ENCODE measurements around the gene TUBGCP6. TPM values are rescaled to one million over a fixed set of nuclear protein-coding genes. Genes with fewer than 3 reads are reported as not detected.

TUBGCP6 gene
- total and polyA plus RNA-seq, 2 experiments from 2014 or later, result 18.6 to 47.1 TPM

GRCh38 chr22:50264104-50264745 is 19.4 kb upstream of the TUBGCP6 start (continued):
- TF ChIP-seq ZNF462 (CRISPR knock-in tag; IDR thresholded peaks at IDR 0.05) (no peak), STAT1 (IDR thresholded peaks at IDR 0.05; ENCODE audit: unreplicated experiment) (no peak), NANOG (IDR thresholded peaks at IDR 0.05; ENCODE audit: borderline replicate concordance) (no peak), ZNF114 (CRISPR knock-in tag; IDR thresholded peaks at IDR 0.05) (no peak), EZH2 (IDR thresholded peaks at IDR 0.05; ENCODE audit: low read depth, unreplicated experiment) (no peak), CTCF (conservative IDR thresholded peaks at IDR 0.05; ENCODE audit: low read depth in 2 of 2) (no peak), CREB1 (CRISPR knock-in tag; IDR thresholded peaks at IDR 0.05; ENCODE audit: low read depth) (no peak), ZNF331 (CRISPR knock-in tag; IDR thresholded peaks at IDR 0.05; ENCODE audit: low read depth) (no peak)
- TF ChIP-seq, protein P1, sequence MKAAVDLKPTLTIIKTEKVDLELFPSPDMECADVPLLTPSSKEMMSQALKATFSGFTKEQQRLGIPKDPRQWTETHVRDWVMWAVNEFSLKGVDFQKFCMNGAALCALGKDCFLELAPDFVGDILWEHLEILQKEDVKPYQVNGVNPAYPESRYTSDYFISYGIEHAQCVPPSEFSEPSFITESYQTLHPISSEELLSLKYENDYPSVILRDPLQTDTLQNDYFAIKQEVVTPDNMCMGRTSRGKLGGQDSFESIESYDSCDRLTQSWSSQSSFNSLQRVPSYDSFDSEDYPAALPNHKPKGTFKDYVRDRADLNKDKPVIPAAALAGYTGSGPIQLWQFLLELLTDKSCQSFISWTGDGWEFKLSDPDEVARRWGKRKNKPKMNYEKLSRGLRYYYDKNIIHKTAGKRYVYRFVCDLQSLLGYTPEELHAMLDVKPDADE (IDR thresholded peaks at IDR 0.05), result no peak
